Epithelial cell of esophagus (primary cell): Measurements from ENCODE around the gene GCK.

Source experiments
- DNase-seq: peaks from one replicate; pipeline ENCODE4 v3.0.0; 2010; ENCODE audit warnings: low read depth
- H3K4me3 ChIP-seq: 2 replicates; pipeline ENCODE4 v1.5.1; 2011; ENCODE audit warnings: mild to moderate bottlenecking, low read length, control low read depth
- TF ChIP-seq, protein P1 (sequence below): IDR thresholded peaks from 2 replicates; pipeline ENCODE4 v1.5.1; 2011; ENCODE audit warnings: low read depth, mild to moderate bottlenecking, low read length, control low read depth, inconsistent platforms; ENCODE audit not compliant: insufficient read depth; ENCODE audit errors: missing control alignments

GCK gene

GRCh38 chr7:44195889-44196288, 6.7 kb upstream of the GCK start:
- H3K4me3 ChIP-seq: no peak overlapping the region
- peak; percentile 29 for DNase-seq
- TF ChIP-seq, protein P1, sequence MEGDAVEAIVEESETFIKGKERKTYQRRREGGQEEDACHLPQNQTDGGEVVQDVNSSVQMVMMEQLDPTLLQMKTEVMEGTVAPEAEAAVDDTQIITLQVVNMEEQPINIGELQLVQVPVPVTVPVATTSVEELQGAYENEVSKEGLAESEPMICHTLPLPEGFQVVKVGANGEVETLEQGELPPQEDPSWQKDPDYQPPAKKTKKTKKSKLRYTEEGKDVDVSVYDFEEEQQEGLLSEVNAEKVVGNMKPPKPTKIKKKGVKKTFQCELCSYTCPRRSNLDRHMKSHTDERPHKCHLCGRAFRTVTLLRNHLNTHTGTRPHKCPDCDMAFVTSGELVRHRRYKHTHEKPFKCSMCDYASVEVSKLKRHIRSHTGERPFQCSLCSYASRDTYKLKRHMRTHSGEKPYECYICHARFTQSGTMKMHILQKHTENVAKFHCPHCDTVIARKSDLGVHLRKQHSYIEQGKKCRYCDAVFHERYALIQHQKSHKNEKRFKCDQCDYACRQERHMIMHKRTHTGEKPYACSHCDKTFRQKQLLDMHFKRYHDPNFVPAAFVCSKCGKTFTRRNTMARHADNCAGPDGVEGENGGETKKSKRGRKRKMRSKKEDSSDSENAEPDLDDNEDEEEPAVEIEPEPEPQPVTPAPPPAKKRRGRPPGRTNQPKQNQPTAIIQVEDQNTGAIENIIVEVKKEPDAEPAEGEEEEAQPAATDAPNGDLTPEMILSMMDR: no peak

GRCh38 chr7:44194562-44195145, 5.4 kb upstream of the GCK start:
- no peak for DNase-seq
- H3K4me3 ChIP-seq: no peak overlapping the region
- TF ChIP-seq, protein P1: no peak

- no peak overlapping the region for H3K4me3 ChIP-seq
- peak; percentile 46 for DNase-seq
- TF ChIP-seq, protein P1: no peak
Measured at GRCh38 chr7:44194069-44194468, 4.8 kb upstream of the GCK start.

DNA sequence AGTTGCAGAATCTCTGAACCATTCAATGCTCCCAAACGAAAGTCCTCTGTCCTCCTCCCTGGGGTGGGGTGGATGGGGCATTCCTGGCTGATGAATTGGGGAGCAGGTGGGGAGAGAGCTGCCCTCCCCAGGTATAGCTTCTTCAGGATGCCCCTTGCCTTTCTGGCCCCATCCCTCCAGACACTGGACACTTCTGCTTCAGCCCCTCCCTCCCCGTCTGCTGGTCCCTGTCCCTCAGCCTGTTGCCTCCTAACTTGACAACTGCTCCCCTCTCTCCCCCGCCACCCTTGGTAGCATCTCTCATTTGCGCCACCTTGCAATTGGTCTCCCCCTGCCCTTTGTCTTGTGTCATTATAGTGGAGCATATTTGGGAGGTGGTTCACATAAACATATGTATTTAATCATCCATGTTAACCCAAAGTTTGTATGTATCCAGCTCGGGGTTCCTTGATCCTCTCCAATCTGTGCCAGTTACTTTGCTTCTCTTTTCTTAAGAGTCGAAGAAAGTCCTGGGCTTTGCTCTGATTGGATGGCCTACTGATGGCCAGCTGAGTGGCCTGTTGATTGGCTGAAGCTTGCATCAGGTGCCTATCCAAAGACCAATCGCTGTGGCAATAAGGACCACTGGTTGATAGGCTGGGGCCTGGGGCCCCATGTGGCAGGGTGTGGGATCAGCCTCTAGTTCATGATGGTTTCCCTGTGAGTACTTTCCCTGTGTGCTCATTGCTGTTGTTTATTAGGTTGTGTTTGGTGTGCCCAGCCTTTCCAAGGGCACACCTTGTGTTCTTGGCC, 4.0 kb upstream of the GCK start:
- no peak for DNase-seq
- TF ChIP-seq, protein P1: no peak

DNA sequence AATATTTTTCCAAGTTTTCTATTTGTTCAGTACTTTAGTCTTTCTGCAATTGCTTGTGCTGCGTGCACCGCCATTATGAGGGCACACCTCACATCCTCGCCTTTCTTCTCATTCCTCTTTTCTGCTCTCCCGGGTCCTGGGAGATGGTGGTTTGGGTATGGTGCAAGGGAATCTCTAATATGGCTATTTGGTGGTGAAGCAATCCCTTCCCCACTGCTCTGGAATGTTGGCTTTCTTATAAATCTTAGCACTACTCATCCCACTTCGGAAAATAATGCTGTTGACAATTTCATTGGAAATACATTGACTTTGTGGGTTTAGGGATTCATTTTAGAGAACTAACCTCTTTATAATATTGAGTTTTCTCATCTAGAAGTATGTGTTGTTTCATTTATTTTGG, 1.9 kb upstream of the GCK start:
- DNase-seq: no peak
- H3K4me3 ChIP-seq: no peak overlapping the region
- TF ChIP-seq, protein P1: no peak

More for the DNA sequence above, 4.0 kb upstream of the GCK start:
- H3K4me3 ChIP-seq: no peak overlapping the region

DNA sequence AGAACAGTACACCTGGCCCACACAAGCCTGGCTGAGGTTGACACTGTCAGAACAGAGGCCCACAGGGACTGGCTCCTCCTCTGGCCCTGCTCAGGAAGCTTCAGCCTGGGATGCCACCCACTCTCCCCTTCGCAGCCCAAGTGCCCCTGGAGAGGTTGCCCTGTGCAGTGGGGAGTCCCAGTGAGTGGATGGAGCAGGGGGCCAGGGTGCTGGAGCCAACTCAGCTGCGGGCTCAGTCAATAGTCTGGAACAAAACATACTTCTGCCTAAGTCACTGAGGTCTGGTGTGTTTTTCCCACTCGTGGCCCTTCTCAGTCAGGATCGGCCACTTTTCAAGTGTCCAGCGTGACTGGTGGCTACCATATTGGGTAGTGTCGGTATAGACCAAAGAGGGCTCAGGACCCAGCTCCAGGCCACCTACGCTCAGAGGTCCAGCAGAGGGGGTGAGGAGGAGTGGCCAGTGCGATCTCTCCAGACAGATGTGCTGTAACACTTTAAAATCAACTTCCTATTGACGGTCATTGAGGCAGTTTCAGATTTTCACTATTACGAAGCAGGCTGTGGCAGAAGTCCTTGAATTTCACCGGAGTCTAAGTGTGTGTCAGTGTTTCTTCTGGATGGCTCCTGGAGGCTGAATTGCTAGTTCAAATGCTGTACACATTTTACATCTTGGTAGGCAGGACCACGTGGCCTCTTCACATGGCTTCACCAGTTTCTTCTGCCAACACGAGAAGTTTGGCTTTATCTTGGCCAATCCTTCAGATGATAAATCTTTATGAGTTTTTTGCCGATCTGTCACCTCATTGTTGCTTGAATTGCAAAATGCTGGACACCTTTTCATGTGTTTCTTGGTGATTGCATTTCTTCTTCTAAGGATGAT, 994 bp upstream of the GCK start:
- H3K4me3 ChIP-seq: no peak overlapping the region
- no peak for DNase-seq
- TF ChIP-seq, protein P1: no peak
